Spleen (tissue), 11 donors: ENCODE data around the gene COL5A1. TPM values are rescaled to one million over a fixed set of nuclear protein-coding genes. Genes with fewer than 3 reads are reported as not detected.

Source experiments
- DNase-seq: peaks from one replicate; pipeline ENCODE4 v3.0.0-alpha.2; 2020
- H3K27ac ChIP-seq, 8 donors: fragments of 200-600 bp; sonication (generic) in 7 of 8; 1 replicate in 4 of 8; 2 replicates in 4 of 8; pipeline versions ENCODE4 v1.5.0 to v1.8.0; 2016 to 2021; ENCODE audit warnings: inconsistent platforms in 4 of 8, mild to moderate bottlenecking in 4 of 8, moderate library complexity in 1 of 8
- H3K27me3 ChIP-seq, 7 donors: fragments of 200-600 bp; sonication (generic) in 6 of 7; replicated peaks in 1 of 7; 1 replicate in 4 of 7; 2 replicates in 3 of 7; pipeline versions ENCODE4 v1.5.0 to v1.8.0; 2016 to 2021; ENCODE audit warnings: inconsistent platforms in 3 of 7, mild to moderate bottlenecking in 1 of 7
- H3K36me3 ChIP-seq, 6 donors: fragments of 200-600 bp; sonication (generic) in 5 of 6; 1 replicate in 4 of 6; 2 replicates in 2 of 6; pipeline versions ENCODE4 v1.5.0 to v1.8.0; 2016 to 2021; ENCODE audit warnings: inconsistent platforms in 2 of 6
- H3K4me1 ChIP-seq, 6 donors: fragments of 200-600 bp; sonication (generic) in 5 of 6; 1 replicate in 3 of 6; 2 replicates in 3 of 6; pipeline versions ENCODE4 v1.5.0 to v1.8.0; 2016 to 2021; ENCODE audit warnings: inconsistent platforms in 3 of 6
- H3K4me3 ChIP-seq, 8 donors: fragments of 200-600 bp; sonication (generic) in 7 of 8; 1 replicate in 4 of 8; 2 replicates in 4 of 8; pipeline versions ENCODE4 v1.5.0 to v1.8.0; 2016 to 2021; ENCODE audit warnings: inconsistent platforms in 4 of 8, mild to moderate bottlenecking in 4 of 8, moderate library complexity in 2 of 8
- H3K9me3 ChIP-seq, 8 donors: fragments of 200-600 bp; sonication (generic) in 7 of 8; 1 replicate in 4 of 8; 2 replicates in 4 of 8; pipeline versions ENCODE4 v1.5.0 to v1.8.0; 2016 to 2021; ENCODE audit warnings: inconsistent platforms in 4 of 8
- CTCF ChIP-seq, 11 experiments: fragments of 200-600 bp in 7 of 11; fragments of 450-650 bp in 4 of 11; sonication (generic) in 4 of 11; IDR thresholded peaks in 8 of 11; conservative IDR thresholded peaks in 3 of 11; 1 replicate in 7 of 11; 2 replicates in 4 of 11; pipeline versions ENCODE4 v1.4.0 to v1.8.0; 2016 to 2021; ENCODE audit warnings: antibody characterized with exemption in 11 of 11, inconsistent platforms in 4 of 11, mild to moderate bottlenecking in 1 of 11
- POLR2A ChIP-seq, 3 donors: fragments of 450-650 bp; IDR thresholded peaks; one replicate each; pipeline ENCODE4 v1.5.1; 2017; ENCODE audit warnings: antibody characterized with exemption in 3 of 3, mild to moderate bottlenecking in 1 of 3
- POLR2AphosphoS5 ChIP-seq, 3 donors: sonication (generic); formaldehyde crosslinking; IDR thresholded peaks; one replicate each; pipeline ENCODE4 v1.5.1; 2017; ENCODE audit warnings: antibody characterized with exemption in 3 of 3
- WGBS, 5 donors: extraction: QIAGEN DNeasy Blood & Tissue Kit in 3 of 5; methylation state at CpG; one replicate each; pipeline versions ENCODE4 v1.1.5 to v1.1.7; 2013 to 2018; 5-methylcytosine and 5-hydroxymethylcytosine counted together
- intact Hi-C: fragments of 100-400 bp; cut with DNase I; formaldehyde crosslinking; loops from one replicate; pipeline ENCODE4 v1.15.0; 2023; ENCODE audit warnings: low total_unique reads
- polyA plus RNA-seq, 3 donors: library from polyadenylated mRNA; stranded (reverse); fragments of 200-250 nt; gene quantifications; one replicate each; pipeline ENCODE4 v1.2.1, GENCODE V29; 2013
- total RNA-seq, 7 donors: library from RNA; depleted of rRNA in 3 of 7; stranded (reverse); fragments of >200 nt in 3 of 7; fragmentation: NEBNext Ultra II Directional in 4 of 7; extraction: Animal tissue kit (Norgen Biotek cat#: 25700) in 4 of 7; gene quantifications; one replicate each; pipeline versions ENCODE4 v1.1.0 to v1.2.1, GENCODE V29; 2016 to 2021
- donor health status: healthy with polysubstance abuse.
- donor health status: DM: no; HTN: no; CAD: no; lungs with moderate emphysema.
- donor health status: DM: no; HTN: no; CAD: no.
- donor health status: Bipolar disorder and iron deficiency.
- donor health status: healthy.
- donor health status: DM: no; HTN: no; CAD: no.
- donor health status: DM: yes; HTN: yes; CAD: no.

Gene COL5A1
- total and polyA plus RNA-seq, 10 donors: 2.6 to 50.6 (median 23.7) TPM

GRCh38 chr9:134802216-134802795 is 160.7 kb downstream of the COL5A1 start:
- Histone ChIP-seq H3K36me3 (peaks cover 0 to 48% (median 0%) of the 10 kb centered on the region in 6 donors), H3K9me3 (no peaks in the 10 kb centered on the region), H3K27me3 (no peaks in the 10 kb centered on the region), H3K27ac (no peak overlapping the region), H3K4me3 (no peak overlapping the region), H3K4me1 (no peaks in the 10 kb centered on the region)
- intact Hi-C loops: no loop called here
- DNase-seq: no peak
- 88 to 96% (median 93%) methylated on average over 9 to 17 of the region's 17 CpGs for WGBS, 5 donors
- TF ChIP-seq CTCF (IDR thresholded peaks at IDR 0.05 in 8 of 11, conservative IDR thresholded peaks at IDR 0.05 in 3 of 11) (no peak), POLR2A (IDR thresholded peaks at IDR 0.05) (no peak), POLR2AphosphoS5 (IDR thresholded peaks at IDR 0.05) (no peak)

GRCh38 chr9:134804871-134805270 is 163.3 kb downstream of the COL5A1 start:
- H3K36me3 ChIP-seq: peaks cover 0 to 34% (median 0%) of the 10 kb centered on the region in 6 donors
- TF ChIP-seq POLR2A (IDR thresholded peaks at IDR 0.05): no peak
- no peak for TF ChIP-seq POLR2AphosphoS5 (IDR thresholded peaks at IDR 0.05)
- no peak for TF ChIP-seq CTCF (IDR thresholded peaks at IDR 0.05 in 8 of 11, conservative IDR thresholded peaks at IDR 0.05 in 3 of 11)

GRCh38 chr9:134807716-134808446 is 166.3 kb downstream of the COL5A1 start:
- no peak for DNase-seq
- Histone ChIP-seq H3K27me3 (no peaks in the 10 kb centered on the region), H3K27ac (no peak overlapping the region), H3K36me3 (peaks cover 0 to 19% (median 0%) of the 10 kb centered on the region in 6 donors), H3K9me3 (no peaks in the 10 kb centered on the region), H3K4me1 (no peaks in the 10 kb centered on the region), H3K4me3 (no peak overlapping the region)
- TF ChIP-seq CTCF (IDR thresholded peaks at IDR 0.05 in 8 of 11, conservative IDR thresholded peaks at IDR 0.05 in 3 of 11) (no peak), POLR2AphosphoS5 (IDR thresholded peaks at IDR 0.05) (no peak), POLR2A (IDR thresholded peaks at IDR 0.05) (no peak)
- WGBS, 5 donors: 67 to 85% (median 76%) methylated on average over 9 of the region's 9 CpGs
- intact Hi-C loops: no loop called here

More at GRCh38 chr9:134804871-134805270, 163.3 kb downstream of the COL5A1 start:
- Histone ChIP-seq H3K27ac (no peak overlapping the region), H3K4me1 (no peaks in the 10 kb centered on the region), H3K27me3 (no peaks in the 10 kb centered on the region), H3K4me3 (no peak overlapping the region), H3K9me3 (no peaks in the 10 kb centered on the region)
- intact Hi-C loops: no loop called here
- no peak for DNase-seq
- 85 to 93% (median 89%) methylated on average over 3 to 7 of the region's 7 CpGs for WGBS, 5 donors

DNA sequence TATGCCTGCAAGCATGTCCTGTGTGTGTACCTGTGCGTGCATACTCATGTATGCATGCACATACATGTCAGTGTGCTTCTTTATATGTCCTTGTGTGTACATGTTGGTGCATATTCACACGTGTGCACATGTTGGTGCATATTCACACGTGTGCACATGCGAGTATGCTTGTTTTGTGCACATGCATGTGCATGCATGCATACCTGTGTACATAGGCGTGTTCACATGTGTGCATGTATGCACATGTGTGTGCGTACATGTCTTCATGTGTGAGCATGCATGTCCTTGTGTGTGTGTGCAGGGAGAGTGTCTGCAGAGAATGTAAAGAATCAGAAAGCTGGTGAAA is 166.8 kb downstream of the COL5A1 start:
- Histone ChIP-seq H3K36me3 (peaks cover 0 to 17% (median 0%) of the 10 kb centered on the region in 6 donors), H3K4me3 (no peak overlapping the region), H3K27ac (no peak overlapping the region), H3K9me3 (no peaks in the 10 kb centered on the region), H3K4me1 (no peaks in the 10 kb centered on the region), H3K27me3 (no peaks in the 10 kb centered on the region)
- TF ChIP-seq POLR2A (IDR thresholded peaks at IDR 0.05): no peak
- TF ChIP-seq POLR2AphosphoS5 (IDR thresholded peaks at IDR 0.05): no peak
- TF ChIP-seq CTCF (IDR thresholded peaks at IDR 0.05 in 8 of 11, conservative IDR thresholded peaks at IDR 0.05 in 3 of 11): no peak
- intact Hi-C loops: no loop called here
- DNase-seq: no peak
- WGBS, 5 donors: 80 to 97% (median 93%) methylated on average over 6 of the region's 6 CpGs
